Measurements from ENCODE around the gene RAD23A. TPM values are rescaled to one million over a fixed set of nuclear protein-coding genes. Genes with fewer than 3 reads are reported as not detected.
A peak's percentile ranks its signal among the peaks of the same experiment; 100 is the strongest.
"Not testable (repeated sequence)": the region's sequence is repeated elsewhere in the genome, so short reads cannot be mapped to it uniquely, and the experiment has no call there.

Gene RAD23A
- total RNA-seq (2012; rRNA removed): 95.3 and 119 TPM in 2 replicates

- Histone ChIP-seq H3K9ac (ENCODE audit: low read depth, low read length) (peak within 1 kb of the TSS; percentile 93), H3K4me1 (ENCODE audit: control insufficient read depth, insufficient read depth, low read length) (peaks cover 31% of the 10 kb centered on the region), H3K27me3 (ENCODE audit: control insufficient read depth, insufficient read depth, low read length) (no peaks in the 10 kb centered on the region), H3K36me3 (ENCODE audit: insufficient read depth, low read length) (peaks cover 71% of the 10 kb centered on the region), H3K9me3 (replicated peaks; ENCODE audit: low read length) (no peaks in the 10 kb centered on the region), H3K4me3 (ENCODE audit: low read length) (peak within 1 kb of the TSS; percentile 74), H3K4me2 (ENCODE audit: low read length) (peak within 1 kb of the TSS; percentile 93)
Observed at GRCh38 chr19:12945479-12946091, at the start of gene RAD23A. Gene RAD23A (plus strand): TSS chr19:12945862. CDS start chr19:12945949, 87 bp downstream.

- Histone ChIP-seq H3K4me2 (ENCODE audit: low read length) (no peak overlapping the region), H3K4me1 (ENCODE audit: control insufficient read depth, insufficient read depth, low read length) (peaks cover 5% of the 10 kb centered on the region), H3K27me3 (ENCODE audit: control insufficient read depth, insufficient read depth, low read length) (no peaks in the 10 kb centered on the region), H3K4me3 (ENCODE audit: low read length) (no peak overlapping the region), H3K36me3 (ENCODE audit: insufficient read depth, low read length) (peaks cover 10% of the 10 kb centered on the region), H3K9me3 (replicated peaks; ENCODE audit: low read length) (no peaks in the 10 kb centered on the region), H3K9ac (ENCODE audit: low read depth, low read length) (no peak overlapping the region)
Observed at GRCh38 chr19:12896460-12896859, 49.2 kb upstream of the RAD23A start.

- Histone ChIP-seq H3K27me3 (ENCODE audit: control insufficient read depth, insufficient read depth, low read length) (no peaks in the 10 kb centered on the region), H3K9me3 (replicated peaks; ENCODE audit: low read length) (no peaks in the 10 kb centered on the region), H3K4me2 (ENCODE audit: low read length) (no peak overlapping the region), H3K4me3 (ENCODE audit: low read length) (no peak overlapping the region), H3K9ac (ENCODE audit: low read depth, low read length) (no peak overlapping the region), H3K36me3 (ENCODE audit: insufficient read depth, low read length) (peaks cover 5% of the 10 kb centered on the region), H3K4me1 (ENCODE audit: control insufficient read depth, insufficient read depth, low read length) (no peaks in the 10 kb centered on the region)
Observed at GRCh38 chr19:12899891-12900518, 45.7 kb upstream of the RAD23A start.

GRCh38 chr19:12907166-12907565, 38.5 kb upstream of the RAD23A start:
- Histone ChIP-seq H3K9me3 (replicated peaks; ENCODE audit: low read length) (no peaks in the 10 kb centered on the region), H3K4me1 (ENCODE audit: control insufficient read depth, insufficient read depth, low read length) (no peaks in the 10 kb centered on the region), H3K27me3 (ENCODE audit: control insufficient read depth, insufficient read depth, low read length) (no peaks in the 10 kb centered on the region), H3K4me2 (ENCODE audit: low read length) (no peak overlapping the region), H3K9ac (ENCODE audit: low read depth, low read length) (no peak overlapping the region), H3K4me3 (ENCODE audit: low read length) (no peak overlapping the region), H3K36me3 (ENCODE audit: insufficient read depth, low read length) (no peaks in the 10 kb centered on the region)

GRCh38 chr19:12912571-12912970, 33.1 kb upstream of the RAD23A start:
- Histone ChIP-seq H3K9ac (ENCODE audit: low read depth, low read length) (no peak overlapping the region), H3K4me1 (ENCODE audit: control insufficient read depth, insufficient read depth, low read length) (peaks cover 14% of the 10 kb centered on the region), H3K27me3 (ENCODE audit: control insufficient read depth, insufficient read depth, low read length) (no peaks in the 10 kb centered on the region), H3K36me3 (ENCODE audit: insufficient read depth, low read length) (no peaks in the 10 kb centered on the region), H3K9me3 (replicated peaks; ENCODE audit: low read length) (no peaks in the 10 kb centered on the region), H3K4me3 (ENCODE audit: low read length) (no peak overlapping the region), H3K4me2 (ENCODE audit: low read length) (peak overlapping the region; percentile 49)

- Histone ChIP-seq H3K36me3 (ENCODE audit: insufficient read depth, low read length) (no peaks in the 10 kb centered on the region), H3K27me3 (ENCODE audit: control insufficient read depth, insufficient read depth, low read length) (no peaks in the 10 kb centered on the region), H3K4me3 (ENCODE audit: low read length) (peak overlapping the region; percentile 26), H3K4me1 (ENCODE audit: control insufficient read depth, insufficient read depth, low read length) (peaks cover 14% of the 10 kb centered on the region), H3K9me3 (replicated peaks; ENCODE audit: low read length) (no peaks in the 10 kb centered on the region), H3K9ac (ENCODE audit: low read depth, low read length) (no peak overlapping the region), H3K4me2 (ENCODE audit: low read length) (peak overlapping the region; percentile 49)
Observed at GRCh38 chr19:12913011-12913561, 32.6 kb upstream of the RAD23A start.

GRCh38 chr19:12913851-12914690, 31.6 kb upstream of the RAD23A start:
- Histone ChIP-seq H3K27me3 (ENCODE audit: control insufficient read depth, insufficient read depth, low read length) (no peaks in the 10 kb centered on the region), H3K4me2 (ENCODE audit: low read length) (peak overlapping the region; percentile 22), H3K4me3 (ENCODE audit: low read length) (no peak overlapping the region), H3K9me3 (replicated peaks; ENCODE audit: low read length) (no peaks in the 10 kb centered on the region), H3K4me1 (ENCODE audit: control insufficient read depth, insufficient read depth, low read length) (peaks cover 18% of the 10 kb centered on the region), H3K9ac (ENCODE audit: low read depth, low read length) (no peak overlapping the region), H3K36me3 (ENCODE audit: insufficient read depth, low read length) (no peaks in the 10 kb centered on the region)

GRCh38 chr19:12915860-12916259, 29.8 kb upstream of the RAD23A start:
- not testable (repeated sequence) for H3K36me3 ChIP-seq (ENCODE audit: insufficient read depth, low read length); H3K9ac ChIP-seq (ENCODE audit: low read depth, low read length); H3K4me3 ChIP-seq (ENCODE audit: low read length); H3K9me3 ChIP-seq (replicated peaks; ENCODE audit: low read length); H3K4me2 ChIP-seq (ENCODE audit: low read length); H3K27me3 ChIP-seq (ENCODE audit: control insufficient read depth, insufficient read depth, low read length)
- peaks cover 18% of the 10 kb centered on the region for H3K4me1 ChIP-seq (ENCODE audit: control insufficient read depth, insufficient read depth, low read length)

- Histone ChIP-seq H3K36me3 (ENCODE audit: insufficient read depth, low read length) (peaks cover 11% of the 10 kb centered on the region), H3K9ac (ENCODE audit: low read depth, low read length) (no peak overlapping the region), H3K4me3 (ENCODE audit: low read length) (no peak overlapping the region), H3K4me2 (ENCODE audit: low read length) (no peak overlapping the region), H3K9me3 (replicated peaks; ENCODE audit: low read length) (no peaks in the 10 kb centered on the region), H3K27me3 (ENCODE audit: control insufficient read depth, insufficient read depth, low read length) (no peaks in the 10 kb centered on the region), H3K4me1 (ENCODE audit: control insufficient read depth, insufficient read depth, low read length) (peaks cover 12% of the 10 kb centered on the region)
Observed at GRCh38 chr19:12918253-12918652, 27.4 kb upstream of the RAD23A start.

GRCh38 chr19:12921047-12921446, 24.6 kb upstream of the RAD23A start:
- Histone ChIP-seq H3K4me1 (ENCODE audit: control insufficient read depth, insufficient read depth, low read length) (peaks cover 4% of the 10 kb centered on the region), H3K4me2 (ENCODE audit: low read length) (no peak overlapping the region), H3K4me3 (ENCODE audit: low read length) (no peak overlapping the region), H3K9ac (ENCODE audit: low read depth, low read length) (no peak overlapping the region), H3K36me3 (ENCODE audit: insufficient read depth, low read length) (peaks cover 31% of the 10 kb centered on the region), H3K9me3 (replicated peaks; ENCODE audit: low read length) (no peaks in the 10 kb centered on the region), H3K27me3 (ENCODE audit: control insufficient read depth, insufficient read depth, low read length) (no peaks in the 10 kb centered on the region)

- Histone ChIP-seq H3K36me3 (ENCODE audit: insufficient read depth, low read length) (peaks cover 42% of the 10 kb centered on the region), H3K27me3 (ENCODE audit: control insufficient read depth, insufficient read depth, low read length) (no peaks in the 10 kb centered on the region), H3K4me2 (ENCODE audit: low read length) (no peak overlapping the region), H3K9ac (ENCODE audit: low read depth, low read length) (no peak overlapping the region), H3K4me3 (ENCODE audit: low read length) (no peak overlapping the region), H3K9me3 (replicated peaks; ENCODE audit: low read length) (no peaks in the 10 kb centered on the region), H3K4me1 (ENCODE audit: control insufficient read depth, insufficient read depth, low read length) (peaks cover 4% of the 10 kb centered on the region)
Observed at GRCh38 chr19:12922959-12923358, 22.7 kb upstream of the RAD23A start.
